Measurements from ENCODE around the gene SPTBN1. TPM values are rescaled to one million over a fixed set of nuclear protein-coding genes. Genes with fewer than 3 reads are reported as not detected.

The SPTBN1 gene
- total RNA-seq, 2 experiments from 2014 or later, result 171 to 184 TPM

DNA sequence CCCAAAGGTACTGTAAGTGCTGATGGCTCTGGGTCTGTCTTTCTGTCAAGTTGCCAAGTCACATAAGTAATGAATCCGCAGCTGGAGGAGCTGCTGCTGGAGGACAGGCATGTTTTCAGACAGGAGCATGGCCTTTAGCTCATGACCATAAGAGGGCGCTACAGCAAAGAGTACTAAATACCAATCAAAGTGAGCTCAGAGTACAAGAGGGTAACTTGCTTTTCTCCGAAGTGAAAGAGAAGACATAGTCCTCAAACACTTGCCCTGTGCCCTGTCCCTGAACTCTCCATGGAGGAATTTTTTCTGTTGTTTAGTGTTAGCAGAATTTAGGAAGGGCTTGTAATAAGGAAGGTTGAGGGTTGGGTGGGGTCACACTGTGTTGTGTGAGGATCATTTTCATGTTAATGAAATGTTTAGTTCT is 209.3 kb downstream of the SPTBN1 start:
- peak; percentile 61 for DNase-seq
- peaks cover 16% of the 10 kb centered on the region for H3K4me1 Mint-ChIP-seq
- ChIA-PET POLR2A (interaction anchor here (0.5 kb wide), 1 partner anchor 50 kb away, joined by 3 read pairs; no protein-coding TSS in a partner anchor), CTCF (interaction anchor here (0.6 to 4.8 kb wide), 24 partner anchors 11 to 558 kb away, joined by 3 to 41 read pairs (median 4); no protein-coding TSS in a partner anchor)
- no peak overlapping the region for H3K4me3 Mint-ChIP-seq
- peak overlapping the region; percentile 61 for H3K27ac Mint-ChIP-seq
- H3K27me3 Mint-ChIP-seq, result no peaks in the 10 kb centered on the region
- H3K36me3 Mint-ChIP-seq (ENCODE audit: low read depth), result peaks cover 81% of the 10 kb centered on the region
- H3K9me3 Mint-ChIP-seq, result no peaks in the 10 kb centered on the region

DNA sequence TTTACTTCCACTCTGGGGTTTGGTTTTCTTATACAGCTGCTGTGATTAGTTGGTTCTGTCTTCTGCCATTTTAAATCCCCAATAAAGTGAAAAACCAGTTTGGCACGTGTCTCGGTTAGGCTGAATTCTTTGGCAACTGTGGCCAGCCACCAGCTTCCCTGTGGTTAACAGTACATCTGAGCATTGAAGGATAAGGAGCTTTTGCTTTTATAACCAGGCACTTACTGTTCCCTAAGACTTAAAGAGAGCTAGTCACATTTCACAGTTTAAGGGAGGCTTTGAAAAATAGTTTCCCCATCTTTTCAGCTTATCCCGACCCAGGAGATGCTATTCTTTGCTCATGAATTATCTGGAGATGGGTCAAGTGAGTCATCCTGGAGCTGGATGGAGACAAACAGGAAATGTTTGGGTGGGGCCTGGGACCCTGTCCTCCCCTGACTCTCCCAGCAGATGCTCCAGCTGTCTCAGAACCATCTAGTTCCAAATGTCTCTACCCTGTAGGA is 210.1 kb downstream of the SPTBN1 start:
- POLR2A ChIA-PET, result no interaction called here
- CTCF ChIA-PET, result interaction anchor here (0.7 to 4.8 kb wide), 16 partner anchors 10 to 174 kb away, joined by 3 to 41 read pairs (median 5); no protein-coding TSS in a partner anchor
- H3K27me3 Mint-ChIP-seq, result no peaks in the 10 kb centered on the region
- H3K36me3 Mint-ChIP-seq (ENCODE audit: low read depth), result peaks cover 84% of the 10 kb centered on the region
- no peak for DNase-seq
- no peak overlapping the region for H3K27ac Mint-ChIP-seq
- no peaks in the 10 kb centered on the region for H3K9me3 Mint-ChIP-seq
- no peak overlapping the region for H3K4me3 Mint-ChIP-seq
- peaks cover 16% of the 10 kb centered on the region for H3K4me1 Mint-ChIP-seq

DNA sequence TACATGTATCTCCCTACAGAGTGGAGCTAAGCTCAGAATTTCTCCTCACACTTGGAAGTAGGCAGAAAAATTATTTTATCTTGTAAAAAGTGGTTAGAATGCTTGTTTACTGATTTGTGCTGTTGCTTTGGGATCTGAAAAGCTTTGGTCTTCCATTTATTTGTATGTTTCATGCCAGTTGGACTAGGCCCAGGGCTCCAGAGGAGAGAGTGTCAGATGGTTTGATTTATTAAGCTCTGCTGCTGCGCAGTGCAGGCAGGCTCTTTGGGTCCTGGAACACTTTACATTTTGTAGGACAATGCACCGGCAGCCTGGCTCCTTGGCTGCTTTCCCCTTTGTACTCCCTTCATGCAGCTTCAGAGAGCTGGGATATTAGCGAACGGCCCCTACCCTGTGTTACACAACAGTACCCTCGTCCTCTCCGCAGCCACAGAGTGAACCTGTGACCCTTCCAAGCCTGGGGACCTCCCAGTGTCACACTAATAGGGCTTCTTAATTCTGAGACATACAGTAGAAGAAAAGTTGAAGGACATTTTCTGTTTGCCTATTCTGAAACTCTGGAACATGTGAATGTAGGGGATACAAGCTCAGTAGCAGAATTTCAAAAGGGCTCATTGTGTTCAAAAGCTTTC is 210.6 kb downstream of the SPTBN1 start:
- ChIA-PET CTCF (interaction anchor here (0.8 to 4.8 kb wide), 10 partner anchors 9 to 128 kb away, joined by 3 to 41 read pairs (median 6); no protein-coding TSS in a partner anchor), POLR2A (no interaction called here)
- peaks cover 83% of the 10 kb centered on the region for H3K36me3 Mint-ChIP-seq (ENCODE audit: low read depth)
- no peak overlapping the region for H3K4me3 Mint-ChIP-seq
- DNase-seq, result no peak
- peaks cover 16% of the 10 kb centered on the region for H3K4me1 Mint-ChIP-seq
- H3K9me3 Mint-ChIP-seq, result no peaks in the 10 kb centered on the region
- H3K27ac Mint-ChIP-seq, result no peak overlapping the region
- H3K27me3 Mint-ChIP-seq, result no peaks in the 10 kb centered on the region

DNA sequence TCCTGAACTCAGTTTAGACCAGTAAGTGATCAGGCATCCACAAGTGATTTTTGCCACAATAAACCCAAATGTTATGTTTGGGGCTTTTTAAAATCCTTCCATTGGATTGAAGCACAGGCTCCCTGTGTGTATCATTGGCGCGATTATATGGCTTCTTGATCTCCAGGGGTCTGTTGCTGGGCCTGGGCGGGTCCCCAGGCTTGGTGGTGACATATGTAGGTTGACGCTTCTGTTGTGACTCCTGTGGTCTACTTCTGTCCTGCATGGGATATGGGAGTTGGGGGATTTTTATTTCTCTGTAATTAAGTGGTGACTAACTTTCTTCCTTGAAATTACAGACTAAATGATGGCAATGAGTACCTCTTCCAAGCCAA is 211.1 kb downstream of the SPTBN1 start:
- H3K27me3 Mint-ChIP-seq, result no peaks in the 10 kb centered on the region
- no peaks in the 10 kb centered on the region for H3K9me3 Mint-ChIP-seq
- no peak overlapping the region for H3K4me3 Mint-ChIP-seq
- POLR2A ChIA-PET, result no interaction called here
- H3K27ac Mint-ChIP-seq, result no peak overlapping the region
- H3K36me3 Mint-ChIP-seq (ENCODE audit: low read depth), result peaks cover 82% of the 10 kb centered on the region
- CTCF ChIA-PET, result interaction anchor here (1.1 to 4.8 kb wide), 4 partner anchors 9 to 119 kb away, joined by 3 to 26 read pairs (median 12); no protein-coding TSS in a partner anchor
- peaks cover 17% of the 10 kb centered on the region for H3K4me1 Mint-ChIP-seq
- no peak for DNase-seq

DNA sequence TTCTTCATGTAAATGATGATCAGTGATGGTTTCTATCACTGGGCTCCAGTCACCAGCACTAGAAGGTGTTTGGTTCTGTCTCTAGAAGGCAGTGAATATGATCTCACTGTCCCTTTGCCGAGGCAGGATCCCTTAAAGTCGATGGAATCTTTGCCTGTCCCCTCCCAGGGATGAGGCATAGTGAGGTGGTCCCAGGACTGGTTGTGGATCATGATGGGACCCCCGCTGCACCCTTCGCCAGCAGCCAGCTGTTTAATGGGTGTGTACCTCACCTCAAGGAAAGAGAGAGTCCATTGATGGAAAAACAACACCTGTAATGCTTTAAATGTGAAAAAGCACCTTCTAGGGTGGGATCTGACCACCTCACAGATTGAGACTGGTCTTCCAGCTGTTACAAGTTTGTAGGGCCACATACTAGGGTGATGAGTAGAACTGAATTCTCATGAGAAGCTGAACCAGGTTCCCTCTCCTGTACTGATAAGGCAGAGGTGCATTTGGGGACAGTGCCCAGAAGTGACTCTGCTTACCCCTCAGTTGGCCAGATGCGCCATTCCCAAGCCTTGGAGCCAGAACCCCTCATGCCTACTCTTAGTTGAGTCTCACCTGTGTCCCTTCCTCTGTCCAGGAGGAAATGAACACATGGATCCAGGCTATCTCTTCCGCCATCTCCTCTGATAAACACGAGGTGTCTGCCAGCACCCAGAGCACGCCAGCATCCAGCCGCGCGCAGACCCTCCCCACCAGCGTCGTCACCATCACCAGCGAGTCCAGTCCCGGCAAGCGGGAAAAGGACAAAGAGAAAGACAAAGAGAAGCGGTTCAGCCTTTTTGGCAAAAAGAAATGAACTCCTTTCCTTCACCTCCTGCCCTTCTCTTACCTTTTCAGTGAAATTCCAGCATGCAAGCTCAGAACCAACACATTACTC is 211.9 kb downstream of the SPTBN1 start:
- POLR2A ChIA-PET, result no interaction called here
- H3K9me3 Mint-ChIP-seq, result no peaks in the 10 kb centered on the region
- peaks cover 24% of the 10 kb centered on the region for H3K4me1 Mint-ChIP-seq
- CTCF ChIA-PET, result interaction anchor here (0.5 to 1.5 kb wide), 3 partner anchors 8 to 213 kb away, joined by 3 to 4 read pairs (median 4); no protein-coding TSS in a partner anchor
- peaks cover 74% of the 10 kb centered on the region for H3K36me3 Mint-ChIP-seq (ENCODE audit: low read depth)
- H3K27ac Mint-ChIP-seq, result no peak overlapping the region
- DNase-seq, result no peak
- H3K27me3 Mint-ChIP-seq, result no peaks in the 10 kb centered on the region
- H3K4me3 Mint-ChIP-seq, result no peak overlapping the region

DNA sequence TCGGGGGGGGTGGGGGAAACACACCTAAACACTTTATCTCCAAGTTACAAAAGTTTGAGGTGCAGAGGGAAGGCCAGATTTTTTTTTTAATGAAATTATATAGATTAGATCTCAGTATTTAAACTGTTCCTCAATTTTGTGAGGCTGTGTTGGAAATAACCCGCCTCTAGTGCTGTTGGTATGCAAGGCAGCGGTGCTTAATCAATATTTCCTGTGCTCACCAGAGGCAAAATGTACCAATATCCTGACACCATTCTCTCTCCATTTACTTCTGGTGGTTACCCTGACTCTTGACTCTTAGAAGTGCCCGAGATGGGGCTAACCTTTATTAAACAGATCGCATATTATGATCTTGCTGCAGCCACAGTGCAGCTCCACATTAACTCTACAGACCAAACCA is 212.6 kb downstream of the SPTBN1 start:
- peaks cover 31% of the 10 kb centered on the region for H3K4me1 Mint-ChIP-seq
- H3K27me3 Mint-ChIP-seq, result no peaks in the 10 kb centered on the region
- H3K27ac Mint-ChIP-seq, result no peak overlapping the region
- H3K9me3 Mint-ChIP-seq, result no peaks in the 10 kb centered on the region
- no peak overlapping the region for H3K4me3 Mint-ChIP-seq
- peaks cover 69% of the 10 kb centered on the region for H3K36me3 Mint-ChIP-seq (ENCODE audit: low read depth)
- DNase-seq, result no peak
- ChIA-PET POLR2A (no interaction called here), CTCF (no interaction called here)

DNA sequence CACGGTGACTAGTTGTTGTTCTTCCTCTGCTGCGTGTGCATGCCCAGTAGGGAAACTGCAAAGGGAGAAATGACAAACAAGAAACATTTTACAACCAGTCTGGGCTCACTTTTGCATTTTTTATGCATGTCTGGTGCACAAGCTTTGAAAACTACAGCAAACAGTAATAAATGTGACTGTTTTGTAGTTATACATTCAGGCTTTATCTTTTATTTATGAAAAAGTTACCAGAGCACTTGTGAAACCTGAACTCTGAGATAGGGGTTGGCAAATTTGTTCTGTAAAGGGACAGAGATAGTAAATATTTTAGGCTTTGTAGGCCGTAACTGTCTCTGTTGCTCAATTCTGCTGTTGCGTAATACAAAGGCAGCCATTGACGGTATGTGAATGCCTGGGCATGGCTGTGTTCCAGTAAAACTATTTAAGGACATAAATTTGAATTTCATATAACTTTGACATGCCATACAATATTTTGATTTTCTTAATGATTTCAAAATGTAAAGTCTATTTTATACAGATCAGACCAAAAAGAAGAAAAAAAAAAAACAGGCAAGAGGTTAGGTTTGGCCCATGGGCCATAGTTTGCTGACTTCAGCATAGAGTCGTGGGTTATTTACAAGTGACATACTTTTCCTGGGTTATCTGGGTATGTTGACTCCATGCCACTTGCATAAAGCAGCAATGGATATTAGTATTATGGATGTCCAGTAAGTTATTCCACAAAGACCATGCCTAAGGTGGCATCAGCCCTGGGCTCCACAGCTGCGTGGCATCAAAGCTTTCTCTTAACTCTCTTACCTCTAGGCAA is 213.8 kb downstream of the SPTBN1 start:
- Mint-ChIP-seq H3K4me3 (no peak overlapping the region), H3K36me3 (ENCODE audit: low read depth) (peaks cover 57% of the 10 kb centered on the region), H3K9me3 (no peaks in the 10 kb centered on the region), H3K4me1 (peaks cover 33% of the 10 kb centered on the region), H3K27ac (no peak overlapping the region), H3K27me3 (no peaks in the 10 kb centered on the region)
- DNase-seq, result no peak
- ChIA-PET POLR2A (interaction anchor here (0.6 kb wide), 1 partner anchor 22 kb away, joined by 5 read pairs; no protein-coding TSS in a partner anchor), CTCF (interaction anchor here (1.0 kb wide), 1 partner anchor 13 kb away, joined by 3 read pairs; no protein-coding TSS in a partner anchor)

DNA sequence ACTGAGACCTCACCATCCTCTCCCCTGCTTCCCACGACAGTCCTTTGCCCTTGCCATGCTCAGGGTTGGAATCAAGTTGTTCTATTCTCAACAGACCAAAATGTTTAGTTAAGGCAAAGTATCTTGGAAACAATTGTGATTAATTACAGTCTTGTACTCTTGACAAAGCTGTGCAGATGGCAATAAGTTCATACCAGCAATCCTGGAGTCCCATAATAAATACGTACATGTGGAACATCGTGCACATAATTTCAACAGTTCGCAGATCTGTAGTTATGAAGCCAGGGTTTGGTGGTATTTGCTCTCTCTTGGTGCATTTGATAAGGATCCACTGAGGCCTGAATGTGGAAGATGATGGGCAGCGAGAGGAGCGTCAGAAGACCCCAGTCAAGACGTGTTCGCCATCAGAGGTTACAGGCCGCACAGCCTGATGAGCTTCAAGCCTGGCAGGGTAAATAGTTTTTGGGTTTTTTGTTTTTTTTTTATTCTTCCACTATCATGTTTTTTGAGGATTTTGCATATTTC is 214.4 kb downstream of the SPTBN1 start:
- no peak overlapping the region for H3K27ac Mint-ChIP-seq
- H3K36me3 Mint-ChIP-seq (ENCODE audit: low read depth), result peaks cover 51% of the 10 kb centered on the region
- no peaks in the 10 kb centered on the region for H3K9me3 Mint-ChIP-seq
- H3K27me3 Mint-ChIP-seq, result peaks cover 3% of the 10 kb centered on the region
- CTCF ChIA-PET, result interaction anchor here (1.0 kb wide), 1 partner anchor 14 kb away, joined by 3 read pairs; no protein-coding TSS in a partner anchor
- H3K4me3 Mint-ChIP-seq, result no peak overlapping the region
- DNase-seq, result no peak
- POLR2A ChIA-PET, result interaction anchor here (0.6 kb wide), 1 partner anchor 21 kb away, joined by 5 read pairs; no protein-coding TSS in a partner anchor
- peaks cover 29% of the 10 kb centered on the region for H3K4me1 Mint-ChIP-seq

DNA sequence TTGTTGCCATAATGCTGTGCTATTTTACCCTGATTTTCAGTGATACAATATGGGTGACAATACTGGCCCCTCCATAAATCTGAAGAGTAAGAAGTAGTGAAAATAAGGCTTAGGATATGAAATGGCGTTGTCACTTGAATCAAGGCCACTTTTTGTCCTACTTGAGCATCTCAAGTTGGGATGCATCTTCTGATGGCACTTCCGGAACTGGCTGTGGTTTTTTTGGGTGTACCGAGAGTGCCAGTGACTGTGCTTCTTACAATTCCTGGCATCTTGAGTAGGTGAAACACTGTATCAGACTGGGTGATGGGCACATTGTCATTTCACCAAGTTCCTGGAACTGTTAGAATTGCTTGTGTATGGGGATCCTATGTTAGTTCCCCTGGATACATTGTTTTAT is 214.9 kb downstream of the SPTBN1 start:
- H3K4me3 Mint-ChIP-seq, result no peak overlapping the region
- no peaks in the 10 kb centered on the region for H3K9me3 Mint-ChIP-seq
- DNase-seq, result no peak
- H3K27me3 Mint-ChIP-seq, result peaks cover 8% of the 10 kb centered on the region
- POLR2A ChIA-PET, result interaction anchor here (0.6 kb wide), 1 partner anchor 21 kb away, joined by 5 read pairs; no protein-coding TSS in a partner anchor
- H3K4me1 Mint-ChIP-seq, result peaks cover 25% of the 10 kb centered on the region
- H3K36me3 Mint-ChIP-seq (ENCODE audit: low read depth), result peaks cover 46% of the 10 kb centered on the region
- no peak overlapping the region for H3K27ac Mint-ChIP-seq
- CTCF ChIA-PET, result interaction anchor here (1.0 kb wide), 1 partner anchor 15 kb away, joined by 3 read pairs; no protein-coding TSS in a partner anchor

DNA sequence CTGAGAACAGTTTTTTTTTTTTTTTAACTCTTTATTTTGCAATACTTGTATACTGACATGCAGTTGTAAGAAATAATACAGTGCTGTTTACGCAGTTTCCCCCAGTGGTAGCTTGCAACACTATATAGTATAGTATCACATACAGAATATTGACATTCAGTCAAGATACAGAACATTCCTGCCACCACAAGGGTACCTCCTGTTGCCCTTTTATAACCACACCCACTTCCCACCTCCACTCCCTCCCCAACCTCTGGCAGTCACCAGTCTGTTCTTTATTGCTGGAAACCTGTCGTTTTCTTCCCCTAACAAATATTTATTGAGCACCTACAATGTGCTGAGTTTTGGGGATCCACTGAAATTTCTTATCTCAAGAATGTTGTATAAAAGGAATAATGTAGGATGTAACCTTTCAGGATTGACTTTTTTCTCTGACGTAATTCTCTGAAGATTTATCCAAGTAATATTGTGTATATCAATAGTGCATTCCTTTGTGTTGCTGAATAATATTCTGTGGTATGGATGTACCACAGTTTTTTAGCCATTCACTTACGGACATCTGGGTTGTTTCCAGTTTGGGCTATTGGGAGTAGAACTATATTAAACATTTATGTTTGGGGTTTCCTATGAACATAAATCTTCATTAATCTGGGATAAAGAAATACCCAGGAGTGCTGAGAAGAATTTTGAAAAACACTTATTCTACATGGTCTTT is 215.9 kb downstream of the SPTBN1 start:
- Mint-ChIP-seq H3K36me3 (ENCODE audit: low read depth) (peaks cover 36% of the 10 kb centered on the region), H3K4me3 (no peak overlapping the region), H3K27ac (no peak overlapping the region), H3K4me1 (peaks cover 19% of the 10 kb centered on the region), H3K27me3 (peaks cover 17% of the 10 kb centered on the region), H3K9me3 (no peaks in the 10 kb centered on the region)
- ChIA-PET CTCF (interaction anchor here (0.7 to 1.5 kb wide), 4 partner anchors 14 to 1410 kb away, joined by 3 to 7 read pairs (median 3); no protein-coding TSS in a partner anchor), POLR2A (no interaction called here)
- DNase-seq, result no peak
